GM15510 (cell line): Measurements from ENCODE around the gene HEG1.

Experiments
- POLR2A ChIP-seq: IDR thresholded peaks from 3 replicates; pipeline ENCODE4 v1.6.1; 2011; ENCODE audit warnings: borderline replicate concordance; ENCODE audit not compliant: insufficient read length; ENCODE audit errors: extremely low read depth

The HEG1 gene

GRCh38 chr3:125002414-125003368, 53.1 kb downstream of the HEG1 start:
- TF ChIP-seq POLR2A = no peak

- no peak for TF ChIP-seq POLR2A
These were observed 54.0 kb downstream of the HEG1 start for GRCh38 chr3:125001557-125002413.

- no peak for TF ChIP-seq POLR2A
These were observed 55.1 kb downstream of the HEG1 start for GRCh38 chr3:125000661-125001060.

- TF ChIP-seq POLR2A = no peak
These were observed 55.8 kb downstream of the HEG1 start for GRCh38 chr3:124999897-125000435.

- TF ChIP-seq POLR2A = no peak
These were observed 56.5 kb downstream of the HEG1 start for GRCh38 chr3:124999317-124999716.

- no peak for TF ChIP-seq POLR2A
These were observed 57.6 kb downstream of the HEG1 start for GRCh38 chr3:124998247-124998630.

GRCh38 chr3:124997303-124998246, 58.2 kb downstream of the HEG1 start:
- TF ChIP-seq POLR2A = no peak

GRCh38 chr3:124995460-124995994, 60.3 kb downstream of the HEG1 start:
- TF ChIP-seq POLR2A = no peak

GRCh38 chr3:124993466-124993865, 62.3 kb downstream of the HEG1 start:
- no peak for TF ChIP-seq POLR2A

GRCh38 chr3:124992041-124992440, 63.8 kb downstream of the HEG1 start:
- no peak for TF ChIP-seq POLR2A

- TF ChIP-seq POLR2A = no peak
These were observed 69.3 kb downstream of the HEG1 start for GRCh38 chr3:124986192-124987143.

- TF ChIP-seq POLR2A = no peak
These were observed 70.4 kb downstream of the HEG1 start for GRCh38 chr3:124985349-124985748.

GRCh38 chr3:124984754-124985153, 71.0 kb downstream of the HEG1 start:
- TF ChIP-seq POLR2A = no peak
